ENCODE data around the gene SCGB1D1.
"Not testable (repeated sequence)": the region's sequence is repeated elsewhere in the genome, so short reads cannot be mapped to it uniquely, and the experiment has no call there.

Gene SCGB1D1

DNA sequence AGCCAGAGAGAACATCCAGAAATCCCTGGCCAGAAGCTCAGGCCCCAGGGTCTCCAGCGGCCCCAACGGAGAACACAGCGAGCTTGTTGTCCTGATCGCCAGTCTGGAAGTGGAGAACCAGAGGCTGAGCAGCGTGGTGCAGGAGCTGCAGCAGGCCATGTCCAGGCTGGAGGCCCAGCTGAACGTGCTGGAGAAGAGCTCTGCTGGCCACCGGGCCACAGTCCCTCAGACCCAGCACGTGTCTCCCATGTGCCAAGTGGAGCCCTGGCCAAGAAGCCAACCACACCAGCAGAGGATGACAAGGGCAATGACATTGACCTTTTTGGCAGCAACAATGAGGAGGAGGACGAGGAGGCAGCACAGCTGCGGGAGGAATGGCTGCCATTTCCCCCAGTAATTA, 20.6 kb upstream of the SCGB1D1 start:
- no peak for DNase-seq

DNA sequence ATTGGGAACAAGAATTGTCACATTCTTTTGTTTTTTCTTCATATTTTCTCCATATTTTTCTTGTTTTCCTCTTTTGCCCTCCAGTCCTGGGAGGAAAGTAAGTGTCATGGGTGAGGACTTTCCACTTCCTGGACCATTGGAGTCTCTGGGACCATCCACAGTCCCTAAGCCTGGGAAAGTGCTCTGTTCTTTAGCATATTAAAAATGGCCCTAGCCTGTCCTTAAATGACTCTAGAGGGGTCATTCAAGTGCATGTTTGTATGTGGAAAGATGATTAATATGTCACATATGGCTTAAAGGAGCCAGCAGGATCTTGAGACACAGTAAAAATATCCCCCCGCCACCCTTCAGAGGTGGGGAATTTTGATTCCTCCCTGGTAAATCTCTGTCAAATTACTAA, 20.1 kb upstream of the SCGB1D1 start:
- DNase-seq: no peak

DNA sequence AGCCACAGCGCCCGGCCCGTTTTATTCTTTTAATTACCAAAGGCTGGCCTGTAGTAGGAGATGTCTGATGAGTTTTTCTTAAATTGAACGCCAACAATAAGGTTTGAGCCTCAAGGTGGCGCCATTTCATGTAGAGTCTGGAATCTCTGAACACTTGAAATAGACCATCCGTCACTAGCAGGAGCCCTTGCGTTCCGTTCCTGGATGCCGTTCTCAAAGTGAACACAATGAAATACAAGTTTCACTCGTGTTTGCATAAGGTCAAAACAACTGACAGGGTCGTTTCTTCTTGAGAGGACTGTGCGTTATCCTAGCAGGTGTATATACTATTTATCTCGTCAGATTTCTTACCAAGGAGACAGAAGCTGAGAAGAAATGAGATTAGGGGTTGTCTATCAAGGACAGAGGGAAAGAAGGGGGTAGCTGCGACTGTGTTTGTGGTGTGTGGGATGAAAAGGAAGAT, 18.7 kb upstream of the SCGB1D1 start:
- peak; percentile 60 for DNase-seq

DNA sequence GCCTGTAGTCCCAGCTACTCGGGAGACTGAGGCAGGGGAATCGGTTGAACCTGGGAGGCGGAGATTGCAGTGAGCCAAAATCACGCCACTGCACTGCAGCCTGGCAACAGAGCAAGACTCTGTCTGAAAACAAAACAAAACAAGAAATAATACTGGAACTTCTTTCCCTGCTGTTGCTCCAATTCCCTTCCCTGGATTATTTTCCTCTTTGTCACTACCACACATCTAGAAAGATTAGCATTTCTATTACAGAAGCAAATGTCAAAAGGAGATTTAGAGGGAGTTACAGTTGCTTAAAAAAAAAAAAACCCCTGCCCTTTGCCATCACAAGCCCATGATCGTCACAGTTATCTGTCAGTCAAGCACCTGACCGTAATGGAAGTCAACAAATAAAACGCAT, 17.7 kb upstream of the SCGB1D1 start:
- no peak for DNase-seq

DNA sequence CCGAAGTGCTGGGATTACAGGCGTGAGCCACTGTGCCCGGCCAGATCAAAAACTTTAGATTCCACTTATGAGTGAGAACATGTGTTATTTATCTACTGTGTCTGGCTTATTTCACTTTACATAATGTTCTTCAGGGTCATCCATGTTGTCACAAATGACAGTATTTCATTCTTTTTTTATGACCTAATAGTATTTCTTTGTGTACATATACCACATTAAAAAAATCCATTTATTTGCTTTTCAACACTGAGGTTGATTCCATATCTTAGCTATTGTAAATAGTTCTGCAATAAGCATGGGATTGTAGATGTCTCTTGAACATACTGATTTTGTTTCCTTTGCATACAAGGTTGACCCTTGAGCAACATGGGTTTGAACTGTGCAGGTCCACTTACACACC, 13.2 kb upstream of the SCGB1D1 start:
- DNase-seq: no peak

DNA sequence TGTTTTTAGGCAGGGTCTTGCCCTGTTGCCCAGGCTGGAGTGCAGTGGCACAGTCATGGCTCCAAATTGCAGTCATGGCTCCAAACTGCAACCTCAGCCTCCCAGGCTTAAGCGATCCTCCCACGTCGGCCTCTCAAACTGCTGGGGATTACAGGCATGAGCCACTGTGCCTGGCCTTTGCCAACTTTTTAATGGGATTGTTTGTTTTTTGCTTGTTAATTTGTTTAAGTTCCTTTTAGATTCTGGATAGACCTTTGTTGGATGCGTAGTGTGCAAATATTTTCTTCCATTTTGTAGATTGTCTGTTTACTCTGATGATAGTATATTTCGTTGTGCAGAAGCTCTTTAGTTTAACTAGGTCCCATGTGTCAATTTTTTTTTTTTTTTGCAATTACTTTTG, 10.0 kb upstream of the SCGB1D1 start:
- no peak for DNase-seq

DNA sequence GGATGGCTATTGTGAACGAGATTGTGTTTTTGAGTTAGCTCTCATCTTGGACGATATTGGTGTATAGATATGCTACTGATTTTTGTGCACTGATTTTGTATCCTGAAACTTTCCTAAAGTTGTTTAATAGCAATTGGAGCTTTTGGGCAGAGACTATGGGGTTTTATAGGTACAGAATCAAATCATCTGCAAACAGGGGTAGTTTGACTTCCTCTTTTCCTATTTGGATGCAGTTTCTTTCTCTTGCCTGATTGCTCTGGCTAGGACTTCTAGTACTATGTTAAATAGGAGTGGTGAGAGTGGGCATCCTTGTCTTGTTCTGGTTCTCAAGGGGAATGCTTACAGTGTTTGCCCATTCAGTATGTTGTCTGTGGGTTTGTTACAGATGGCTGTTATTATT, 8.9 kb upstream of the SCGB1D1 start:
- DNase-seq: no peak

DNA sequence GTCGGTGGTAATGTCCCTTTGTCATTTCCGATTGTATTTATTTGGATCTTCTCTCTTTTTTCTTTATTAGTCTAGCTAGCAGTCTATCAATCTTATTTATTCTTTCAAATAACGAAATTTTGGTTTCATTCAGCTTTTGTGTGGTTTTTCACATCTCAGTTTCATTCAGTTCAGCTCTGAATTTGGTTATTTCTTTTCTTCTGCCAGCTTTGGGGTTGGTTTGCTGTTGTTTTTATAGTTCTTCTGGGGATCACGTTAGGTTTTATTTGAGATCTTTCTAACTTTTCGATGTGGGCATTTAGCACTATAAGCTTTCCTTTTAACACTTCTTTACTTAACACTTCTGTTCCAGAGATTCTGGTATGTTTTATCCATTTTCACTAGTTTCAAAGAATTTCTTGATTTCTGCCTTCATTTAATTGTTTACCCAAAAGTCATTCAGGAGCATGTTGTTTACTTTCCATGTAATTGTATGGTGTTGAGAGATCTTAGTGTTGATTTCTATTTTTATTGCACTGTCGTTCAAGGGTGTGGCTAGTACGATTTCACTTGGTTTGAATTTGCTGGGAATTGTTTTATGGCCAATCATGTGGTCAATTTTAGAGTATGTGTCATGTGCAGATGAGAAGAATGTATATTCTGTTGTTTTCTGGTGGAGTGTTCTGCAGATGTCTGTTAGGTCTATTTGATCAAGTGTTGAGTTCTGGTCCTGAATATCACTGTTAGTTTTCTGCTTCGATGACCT, 7.7 kb upstream of the SCGB1D1 start:
- DNase-seq: no peak

DNA sequence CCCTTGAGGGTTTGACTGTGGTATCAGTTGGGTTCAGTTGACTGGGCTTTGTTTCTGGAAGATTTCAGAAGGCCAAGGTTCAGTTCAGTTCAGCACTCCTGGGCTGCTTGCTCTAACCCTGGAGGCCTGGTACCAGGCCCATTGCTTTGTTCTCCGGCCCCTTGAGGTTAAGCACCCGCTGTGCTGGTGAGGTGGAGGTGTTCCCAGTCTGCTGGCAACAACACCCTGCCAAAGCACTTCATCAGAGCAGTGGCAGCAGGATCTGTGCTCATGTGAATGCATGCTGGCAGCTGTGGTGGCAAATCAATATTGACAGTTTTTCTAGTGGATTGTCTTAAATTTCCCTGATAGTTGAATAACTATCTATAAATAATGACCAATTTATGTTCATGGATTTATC, 3.8 kb upstream of the SCGB1D1 start:
- DNase-seq: no peak

DNA sequence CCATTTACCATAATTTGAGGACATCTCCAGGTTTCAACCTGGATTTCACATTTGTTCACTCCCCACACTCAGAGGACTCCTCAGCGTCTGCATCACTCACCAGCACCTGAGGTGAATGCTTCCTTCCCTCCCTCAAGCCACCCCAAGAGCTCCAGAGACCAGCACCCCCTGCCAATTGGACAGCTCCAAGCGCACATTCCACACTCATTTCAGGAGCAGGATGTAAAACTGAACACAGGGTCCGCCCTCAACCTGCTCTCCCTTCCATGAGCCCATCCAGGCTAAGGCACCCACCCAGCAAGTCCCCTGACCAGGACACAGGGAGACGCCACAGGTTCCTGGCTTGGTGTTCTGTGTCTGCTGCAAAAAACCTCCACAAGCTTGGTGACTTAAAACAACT, 3.9 kb downstream of the SCGB1D1 start:
- DNase-seq: no peak

DNA sequence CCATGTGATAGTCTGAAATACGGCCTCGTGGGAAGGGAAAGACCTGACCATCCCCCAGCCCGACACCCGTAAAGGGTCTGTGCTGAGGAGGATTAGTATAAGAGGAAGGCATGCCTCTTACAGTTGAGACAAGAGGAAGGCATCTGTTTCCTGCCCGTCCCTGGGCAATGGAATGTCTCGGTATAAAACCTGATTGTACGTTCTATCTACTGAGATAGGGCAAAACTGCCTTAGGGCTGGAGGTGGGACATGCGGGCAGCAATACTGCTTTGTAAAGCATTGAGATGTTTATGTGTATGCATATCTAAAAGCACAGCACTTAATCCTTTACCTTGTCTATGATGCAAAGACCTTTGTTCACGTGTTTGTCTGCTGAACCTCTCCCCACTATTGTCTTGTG, 5.0 kb downstream of the SCGB1D1 start:
- DNase-seq: not testable (repeated sequence)

DNA sequence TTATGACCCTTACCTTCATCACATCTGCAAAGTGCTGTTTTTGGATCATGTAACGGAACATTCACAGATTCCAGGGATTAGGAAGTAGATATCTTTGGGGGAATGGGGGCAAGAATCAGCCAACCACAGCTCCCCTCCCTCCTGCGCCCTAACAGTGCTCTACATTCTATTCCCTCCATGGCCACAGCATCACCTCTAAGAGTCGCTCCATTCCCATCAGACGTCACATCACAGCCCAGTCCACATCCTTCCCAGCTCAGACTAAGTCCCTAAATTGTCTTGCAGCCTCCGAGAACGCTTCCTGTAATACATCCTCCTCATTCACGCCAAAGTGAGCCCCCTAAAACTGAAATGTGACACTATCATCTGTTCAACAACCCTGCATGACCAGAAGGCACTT, 5.9 kb downstream of the SCGB1D1 start:
- DNase-seq: no peak

DNA sequence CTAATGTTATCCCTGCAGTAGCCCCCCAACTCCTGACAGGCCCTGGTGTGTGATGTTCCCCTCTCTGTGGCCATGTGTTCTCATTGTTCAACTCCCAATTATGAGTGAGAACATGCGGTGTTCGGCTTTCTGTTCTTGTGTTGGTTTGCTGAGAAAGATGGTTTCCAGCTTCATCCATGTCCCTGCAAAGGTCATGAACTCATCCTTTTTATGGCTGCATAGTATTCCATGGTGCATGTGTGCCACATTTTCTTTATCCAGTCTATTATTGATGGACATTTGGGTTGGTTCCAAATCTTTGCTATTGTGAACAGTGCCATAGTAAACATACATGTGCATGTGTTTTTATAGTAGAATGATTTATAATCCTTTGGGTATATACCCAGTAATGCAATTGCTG, 7.4 kb downstream of the SCGB1D1 start:
- DNase-seq: not testable (repeated sequence)

DNA sequence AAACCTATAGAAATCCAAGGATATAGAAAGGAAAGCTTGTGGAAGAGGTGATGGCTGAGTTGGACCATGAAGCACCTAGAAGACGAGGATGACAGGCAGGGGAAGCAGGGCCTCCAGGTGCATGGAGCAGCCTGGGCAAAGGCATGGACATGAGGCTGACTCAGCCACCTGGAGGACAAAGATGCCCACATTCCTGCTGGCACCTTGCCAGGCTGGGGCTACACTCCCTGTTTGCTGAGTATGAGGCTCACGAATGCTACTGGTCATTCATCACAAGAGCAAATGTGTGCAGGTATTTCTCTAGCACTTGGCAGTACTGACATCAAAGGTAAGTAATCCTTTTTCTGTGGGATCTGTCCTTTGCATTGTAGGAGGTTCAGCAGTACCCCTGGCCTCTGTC, 11.4 kb downstream of the SCGB1D1 start:
- no peak for DNase-seq

DNA sequence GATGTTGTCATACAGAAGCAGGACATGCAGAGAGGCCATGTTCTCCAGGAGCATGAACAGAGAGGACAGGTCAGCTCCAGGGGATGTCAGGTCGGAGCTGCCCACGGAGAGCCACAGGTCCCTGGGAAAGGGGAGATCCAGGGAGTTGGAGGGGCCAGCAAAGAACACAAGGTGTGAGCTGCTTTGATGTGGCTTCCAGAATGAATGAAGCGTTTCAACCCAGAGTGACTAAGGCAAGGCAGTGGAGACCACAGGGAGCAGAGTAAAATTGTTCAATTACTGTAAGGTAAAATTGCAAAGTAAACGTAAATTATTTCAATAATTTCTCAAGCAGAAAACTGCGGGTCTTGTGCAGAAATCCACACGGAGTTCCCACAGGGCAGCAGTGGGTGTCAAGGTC, 12.9 kb downstream of the SCGB1D1 start:
- no peak for DNase-seq

DNA sequence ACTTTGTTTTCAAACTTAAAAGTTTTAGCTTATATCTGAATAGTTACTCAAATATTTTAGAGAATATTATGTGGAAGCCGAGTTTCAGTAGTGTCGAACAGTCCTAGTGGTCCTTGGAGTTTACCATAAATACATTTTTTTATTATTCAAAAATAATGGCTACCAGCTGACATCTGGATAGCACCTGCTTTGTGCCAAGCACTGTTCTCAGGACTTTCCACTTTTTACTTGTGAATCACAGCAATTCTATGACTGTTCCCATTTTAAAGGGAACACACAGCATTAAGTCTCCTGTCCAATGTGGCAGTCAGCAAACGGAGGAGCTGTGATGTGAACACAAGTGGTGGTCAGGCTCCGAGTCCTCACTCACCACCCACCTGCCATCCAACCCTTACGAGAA, 14.4 kb downstream of the SCGB1D1 start:
- DNase-seq: no peak

DNA sequence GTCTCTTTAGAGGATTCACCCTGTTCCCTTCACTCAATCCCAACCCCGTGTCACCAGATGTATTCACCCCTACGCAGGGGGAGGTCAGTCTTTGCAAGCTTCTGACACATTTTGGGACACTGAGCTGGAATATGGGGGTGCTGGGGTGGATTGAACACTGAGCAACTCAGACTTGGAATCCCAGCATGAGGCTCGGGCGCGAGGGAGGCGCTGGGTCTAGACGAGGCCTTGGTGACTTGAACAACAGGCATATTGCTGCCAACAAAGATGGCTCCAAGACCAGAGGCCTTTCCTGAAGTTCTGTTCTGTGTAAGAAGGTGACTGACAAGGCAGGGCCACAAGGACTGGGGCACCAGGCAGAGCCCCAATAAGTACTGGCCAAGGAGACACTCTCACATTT, 15.4 kb downstream of the SCGB1D1 start:
- DNase-seq: no peak

DNA sequence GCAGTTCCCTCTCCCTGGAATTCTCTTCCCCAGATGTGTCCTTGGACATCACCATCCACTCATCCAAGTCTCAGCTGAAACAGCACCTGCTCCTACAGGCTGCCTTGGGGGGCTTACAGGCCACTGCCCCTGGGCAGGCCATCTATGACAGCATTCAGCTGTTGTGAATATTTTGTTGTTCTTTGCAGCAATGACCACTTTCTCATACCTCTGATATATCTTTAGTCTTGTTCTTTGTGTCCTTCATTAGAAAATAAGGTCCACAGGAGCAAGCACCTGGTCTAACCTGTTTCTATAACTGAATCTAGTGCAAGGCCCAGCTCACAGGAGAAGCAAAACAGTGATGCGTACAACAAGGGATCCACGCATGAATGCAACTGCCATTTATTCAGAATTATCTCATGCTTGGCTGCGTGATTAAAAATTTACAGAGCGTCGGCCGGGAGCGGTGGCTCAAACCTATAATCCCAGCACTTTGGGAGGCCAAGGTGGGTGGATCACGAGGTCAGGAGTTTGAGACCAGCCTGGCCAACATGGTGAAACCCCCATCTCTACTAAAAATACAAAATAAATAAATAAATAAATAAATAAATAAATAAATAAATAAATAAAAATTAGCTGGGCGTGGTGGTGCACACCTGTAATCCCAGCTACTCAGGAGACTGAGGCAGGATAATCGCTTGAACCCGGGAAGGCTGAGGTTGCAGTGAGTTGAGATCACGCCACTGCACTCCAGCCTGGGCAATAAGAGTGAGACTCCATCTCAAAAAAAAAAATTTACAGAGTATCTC, 16.5 kb downstream of the SCGB1D1 start:
- DNase-seq: not testable (repeated sequence)

DNA sequence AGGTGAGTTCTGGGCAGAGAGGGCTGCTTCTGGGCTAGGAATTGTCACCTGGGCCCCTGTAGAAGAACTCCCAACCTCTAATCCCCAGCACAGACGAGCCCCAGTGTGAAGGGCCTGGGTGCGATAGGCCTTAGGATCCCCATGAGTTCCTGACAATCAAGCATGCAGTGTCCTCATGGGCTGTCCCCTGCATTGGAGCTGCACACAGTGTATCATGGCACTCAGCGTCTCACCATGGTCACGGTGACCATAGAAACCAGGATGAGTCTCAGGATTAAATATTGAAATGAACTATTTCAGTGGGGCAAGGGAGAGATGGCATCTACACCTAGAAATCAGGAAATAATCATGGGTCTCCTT, 18.7 kb downstream of the SCGB1D1 start:
- DNase-seq: no peak

DNA sequence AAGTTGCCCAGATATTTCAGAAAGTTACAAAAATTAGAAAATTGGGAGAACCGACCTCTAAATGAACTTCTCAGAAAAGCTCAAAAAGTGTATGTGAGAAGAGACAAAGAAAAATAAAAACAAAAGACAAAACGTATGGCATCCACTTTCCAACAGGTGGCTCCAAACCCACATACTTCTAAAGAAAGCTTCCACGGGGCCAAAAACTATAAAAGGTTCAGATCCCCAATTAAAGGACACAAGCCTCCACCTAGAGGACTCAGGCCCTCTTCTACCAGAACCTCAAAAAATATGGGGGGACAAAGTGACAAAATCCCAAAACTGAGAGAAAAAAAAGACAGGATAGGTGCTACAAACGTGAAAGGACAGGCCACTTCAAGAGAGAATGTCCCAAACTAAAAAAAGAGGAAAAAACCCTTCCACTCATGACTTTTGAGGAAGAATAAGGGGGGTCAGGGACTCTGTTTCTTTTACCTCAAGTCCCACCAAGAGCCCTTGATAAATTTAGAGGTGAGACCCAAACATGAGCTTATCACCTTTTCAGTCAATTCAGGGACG, 27.3 kb downstream of the SCGB1D1 start:
- DNase-seq: no peak

DNA sequence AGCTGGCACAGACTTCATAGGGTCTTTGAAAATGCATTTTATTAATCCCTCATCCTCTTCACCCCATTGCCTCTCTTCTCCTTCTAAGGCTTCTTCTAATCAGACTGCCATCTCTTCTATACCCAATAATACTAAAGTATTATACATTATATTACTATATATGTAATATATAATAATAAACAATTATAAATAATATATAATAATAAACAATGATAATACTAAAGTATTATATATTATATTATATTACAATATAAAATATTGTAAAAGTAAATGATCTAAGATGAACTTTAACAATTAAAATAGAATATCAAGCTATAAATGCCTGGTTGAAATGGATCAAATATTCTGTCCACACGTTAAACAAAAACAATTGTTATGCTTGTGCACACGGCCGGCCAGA, 31.5 kb downstream of the SCGB1D1 start:
- no peak for DNase-seq

DNA sequence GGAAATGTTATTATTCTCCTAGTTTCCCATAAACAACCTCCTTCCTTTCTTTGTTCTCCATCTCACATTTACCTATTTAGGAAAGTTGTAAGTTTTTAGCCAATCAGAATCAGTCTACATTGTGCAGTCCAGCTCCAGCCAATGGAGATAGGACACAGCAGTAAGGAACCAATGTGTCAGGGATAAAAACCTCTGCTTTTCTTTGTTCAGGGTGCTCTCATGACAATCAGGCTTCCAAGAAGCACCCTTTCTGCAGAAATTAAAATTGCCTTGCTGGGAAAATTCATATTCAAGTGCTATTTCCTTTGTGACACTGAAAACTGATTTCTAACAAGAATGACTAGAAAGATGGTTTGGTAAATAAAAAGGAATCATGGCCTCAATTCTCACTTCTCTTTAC, 33.1 kb downstream of the SCGB1D1 start:
- peak; percentile 6 for DNase-seq

DNA sequence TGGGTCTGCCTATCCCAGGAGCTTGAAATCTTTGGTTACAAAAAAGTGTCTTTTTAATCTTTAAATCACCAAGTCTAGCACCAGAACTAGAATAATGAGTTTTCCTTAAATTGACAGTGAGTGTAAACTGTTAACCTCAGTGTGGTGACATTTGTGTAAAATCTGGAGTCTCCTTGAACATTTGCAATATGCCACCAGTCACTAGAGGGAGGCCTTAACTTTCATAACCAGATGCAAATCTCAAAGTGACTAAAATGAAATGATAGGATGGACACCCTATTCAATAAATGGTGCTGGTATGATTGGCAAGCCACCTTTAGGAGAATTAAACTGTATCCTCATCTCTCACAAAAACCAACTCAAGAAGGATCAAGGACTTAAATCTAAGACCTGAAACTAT, 43.7 kb downstream of the SCGB1D1 start:
- no peak for DNase-seq

DNA sequence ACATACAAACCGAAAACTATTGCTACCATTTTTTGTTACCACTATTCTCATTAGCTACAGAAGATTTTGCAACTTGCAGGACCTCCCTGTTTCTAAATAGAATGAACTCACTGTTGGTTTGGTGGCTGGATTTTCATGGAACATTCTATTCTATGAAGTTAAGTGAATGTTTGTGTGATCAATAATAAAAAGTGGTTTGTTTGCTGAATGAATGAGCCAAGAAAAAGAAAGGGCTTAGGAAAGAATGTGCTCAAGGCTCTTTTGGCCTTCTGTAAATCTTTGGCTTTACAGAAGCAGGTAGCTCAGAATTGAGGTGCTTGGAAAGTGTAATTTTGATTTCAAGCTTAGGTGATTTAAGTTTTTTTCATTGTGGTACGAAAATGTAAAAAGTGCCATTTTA, 46.2 kb downstream of the SCGB1D1 start:
- DNase-seq: no peak

Measured in fibroblast of skin of right quadriceps (primary cell).